Astrocyte (in vitro differentiated cells and primary cell): ENCODE measurements around the gene IGF1R. TPM values are rescaled to one million over a fixed set of nuclear protein-coding genes. Genes with fewer than 3 reads are reported as not detected.

Source experiments
- DNase-seq: peaks from one replicate; pipeline ENCODE4 v3.0.0-alpha.2; 2010; ENCODE audit warnings: low read depth
- FAIRE-seq: peaks from 2 replicates; lab custom pipeline; 2011; peaks lifted over from hg19 to GRCh38; lab: Jason Lieb, UNC
- H2AFZ ChIP-seq: 2 replicates; pipeline ENCODE4 v1.6.0; 2012; ENCODE audit warnings: low read depth, low read length, inconsistent platforms
- H3K27ac ChIP-seq: 2 replicates; pipeline ENCODE4 v1.5.1; 2011; ENCODE audit warnings: low read depth, low read length, inconsistent platforms
- H3K27me3 ChIP-seq: 2 replicates; pipeline ENCODE4 v1.6.0; 2011; ENCODE audit warnings: low read length, inconsistent platforms; ENCODE audit not compliant: insufficient read depth
- H3K36me3 ChIP-seq: 2 replicates; pipeline ENCODE4 v1.5.1; 2011; ENCODE audit warnings: low read length, inconsistent platforms; ENCODE audit not compliant: insufficient read depth
- H3K4me1 ChIP-seq: 2 replicates; pipeline ENCODE4 v1.5.1; 2011; ENCODE audit warnings: low read length, inconsistent platforms; ENCODE audit not compliant: insufficient read depth
- H3K4me2 ChIP-seq: 2 replicates; pipeline ENCODE4 v1.6.0; 2012; ENCODE audit warnings: low read length, inconsistent platforms
- H3K4me3 ChIP-seq: 2 replicates; pipeline ENCODE4 v1.5.1; 2011; ENCODE audit warnings: low read depth, mild to moderate bottlenecking, low read length, inconsistent platforms; ENCODE audit not compliant: insufficient read depth
- H3K79me2 ChIP-seq: 2 replicates; pipeline ENCODE4 v1.6.0; 2012; ENCODE audit warnings: mild to moderate bottlenecking, low read length, inconsistent platforms; ENCODE audit not compliant: insufficient read depth
- H3K9ac ChIP-seq: 2 replicates; pipeline ENCODE4 v1.6.0; 2012; ENCODE audit warnings: mild to moderate bottlenecking, low read length, inconsistent platforms
- H3K9me3 ChIP-seq: 2 replicates; pipeline ENCODE4 v1.5.1; 2012; ENCODE audit warnings: low read depth, mild to moderate bottlenecking, low read length, inconsistent platforms; ENCODE audit not compliant: insufficient read depth
- H4K20me1 ChIP-seq: 2 replicates; pipeline ENCODE4 v1.6.0; 2012; ENCODE audit warnings: low read length, inconsistent platforms; ENCODE audit not compliant: insufficient read depth
- H3K27ac Mint-ChIP-seq: one replicate; pipeline ENCODE4 v1.8.0; 2021; ENCODE audit warnings: mild to moderate bottlenecking, mixed read lengths; ENCODE audit not compliant: unreplicated experiment
- H3K27me3 Mint-ChIP-seq: one replicate; pipeline ENCODE4 v1.8.0; 2021; ENCODE audit warnings: low read depth, mixed read lengths; ENCODE audit not compliant: unreplicated experiment
- H3K36me3 Mint-ChIP-seq: one replicate; pipeline ENCODE4 v1.8.0; 2021; ENCODE audit warnings: low read depth, mixed read lengths; ENCODE audit not compliant: unreplicated experiment
- H3K4me1 Mint-ChIP-seq: one replicate; pipeline ENCODE4 v1.8.0; 2021; ENCODE audit warnings: low read depth, mixed read lengths; ENCODE audit not compliant: unreplicated experiment
- H3K4me3 Mint-ChIP-seq: one replicate; pipeline ENCODE4 v1.8.0; 2021; ENCODE audit warnings: mild to moderate bottlenecking, moderate library complexity, mixed read lengths; ENCODE audit not compliant: unreplicated experiment
- H3K9me3 Mint-ChIP-seq: one replicate; pipeline ENCODE4 v1.8.0; 2021; ENCODE audit warnings: mild to moderate bottlenecking, mixed read lengths; ENCODE audit not compliant: unreplicated experiment
- EZH2 ChIP-seq: IDR thresholded peaks from 2 replicates; pipeline ENCODE4 v1.6.1; 2012; ENCODE audit warnings: mild to moderate bottlenecking, low read length, inconsistent platforms; ENCODE audit not compliant: insufficient read depth
- total RNA-seq: library from RNA; stranded (reverse); gene quantifications from 2 replicates; pipeline ENCODE4 v1.2.1, GENCODE V29; 2021
- TF ChIP-seq, protein P1 (sequence below): IDR thresholded peaks from 2 replicates; pipeline ENCODE4 v1.5.1; 2011; ENCODE audit warnings: low read depth, mild to moderate bottlenecking, inconsistent platforms, low read length, moderate library complexity; ENCODE audit not compliant: insufficient read depth

Gene IGF1R
- total RNA-seq, 1 donor from 2014 or later, result 270 TPM

GRCh38 chr15:98896802-98897732 is 248.7 kb downstream of the IGF1R start:
- Histone ChIP-seq H3K9me3 (no peaks in the 10 kb centered on the region), H3K4me2 (peak overlapping the region; percentile 81), H3K27ac (peak overlapping the region; percentile 99), H3K9ac (peak overlapping the region; percentile 90), H3K36me3 (peaks cover 9% of the 10 kb centered on the region), H4K20me1 (no peaks in the 10 kb centered on the region), H3K4me1 (peaks cover 66% of the 10 kb centered on the region), H3K79me2 (peaks cover 58% of the 10 kb centered on the region), H3K4me3 (peak overlapping the region; percentile 47), H2AFZ (no peak overlapping the region), H3K27me3 (no peaks in the 10 kb centered on the region)
- peak overlapping the region; percentile 99 for H3K27ac Mint-ChIP-seq
- peak; percentile 100 for FAIRE-seq
- no peaks in the 10 kb centered on the region for H3K9me3 Mint-ChIP-seq
- DNase-seq, result peak; percentile 100
- H3K36me3 Mint-ChIP-seq, result peaks cover 27% of the 10 kb centered on the region
- peaks cover 79% of the 10 kb centered on the region for H3K4me1 Mint-ChIP-seq
- TF ChIP-seq, protein P1, sequence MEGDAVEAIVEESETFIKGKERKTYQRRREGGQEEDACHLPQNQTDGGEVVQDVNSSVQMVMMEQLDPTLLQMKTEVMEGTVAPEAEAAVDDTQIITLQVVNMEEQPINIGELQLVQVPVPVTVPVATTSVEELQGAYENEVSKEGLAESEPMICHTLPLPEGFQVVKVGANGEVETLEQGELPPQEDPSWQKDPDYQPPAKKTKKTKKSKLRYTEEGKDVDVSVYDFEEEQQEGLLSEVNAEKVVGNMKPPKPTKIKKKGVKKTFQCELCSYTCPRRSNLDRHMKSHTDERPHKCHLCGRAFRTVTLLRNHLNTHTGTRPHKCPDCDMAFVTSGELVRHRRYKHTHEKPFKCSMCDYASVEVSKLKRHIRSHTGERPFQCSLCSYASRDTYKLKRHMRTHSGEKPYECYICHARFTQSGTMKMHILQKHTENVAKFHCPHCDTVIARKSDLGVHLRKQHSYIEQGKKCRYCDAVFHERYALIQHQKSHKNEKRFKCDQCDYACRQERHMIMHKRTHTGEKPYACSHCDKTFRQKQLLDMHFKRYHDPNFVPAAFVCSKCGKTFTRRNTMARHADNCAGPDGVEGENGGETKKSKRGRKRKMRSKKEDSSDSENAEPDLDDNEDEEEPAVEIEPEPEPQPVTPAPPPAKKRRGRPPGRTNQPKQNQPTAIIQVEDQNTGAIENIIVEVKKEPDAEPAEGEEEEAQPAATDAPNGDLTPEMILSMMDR, result no peak
- TF ChIP-seq EZH2, result no peak
- no peaks in the 10 kb centered on the region for H3K27me3 Mint-ChIP-seq
- H3K4me3 Mint-ChIP-seq, result peak overlapping the region; percentile 36

DNA sequence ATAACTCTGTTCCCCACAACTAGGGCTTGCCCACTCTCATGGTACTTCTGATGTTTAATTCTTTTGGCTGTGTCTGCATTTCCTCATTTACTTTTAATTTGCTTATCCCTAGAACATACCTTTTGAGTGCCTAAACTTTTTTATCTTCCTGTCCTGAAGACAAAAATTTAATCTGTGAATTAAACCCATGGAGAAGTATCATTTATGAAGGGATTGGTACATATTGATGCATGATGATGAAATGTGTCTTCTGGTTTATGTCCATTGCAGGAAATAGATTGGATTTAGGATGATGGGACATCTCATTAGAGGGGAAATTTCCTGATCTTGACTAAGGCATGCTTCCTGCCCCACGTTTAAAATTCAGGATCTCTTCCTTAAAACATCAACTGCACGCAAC is 249.8 kb downstream of the IGF1R start:
- DNase-seq, result no peak
- no peak for FAIRE-seq
- no peak overlapping the region for H3K4me3 ChIP-seq
- no peaks in the 10 kb centered on the region for H3K9me3 ChIP-seq
- H3K9me3 Mint-ChIP-seq, result no peaks in the 10 kb centered on the region
- H3K4me3 Mint-ChIP-seq, result peak overlapping the region; percentile 16
- peaks cover 57% of the 10 kb centered on the region for H3K79me2 ChIP-seq
- peaks cover 69% of the 10 kb centered on the region for H3K4me1 ChIP-seq
- no peak overlapping the region for H2AFZ ChIP-seq
- peak overlapping the region; percentile 90 for H3K9ac ChIP-seq
- H3K27ac ChIP-seq, result peak overlapping the region; percentile 99
- H3K27ac Mint-ChIP-seq, result peak overlapping the region; percentile 99
- H3K36me3 ChIP-seq, result peaks cover 9% of the 10 kb centered on the region
- no peaks in the 10 kb centered on the region for H3K27me3 ChIP-seq
- TF ChIP-seq, protein P1, result no peak
- no peak for TF ChIP-seq EZH2
- no peaks in the 10 kb centered on the region for H4K20me1 ChIP-seq
- peaks cover 84% of the 10 kb centered on the region for H3K4me1 Mint-ChIP-seq
- H3K36me3 Mint-ChIP-seq, result peaks cover 27% of the 10 kb centered on the region
- H3K4me2 ChIP-seq, result peak overlapping the region; percentile 81
- H3K27me3 Mint-ChIP-seq, result no peaks in the 10 kb centered on the region
